K562 (cell line): ENCODE data around the gene ARF4. TPM values are rescaled to one million over a fixed set of nuclear protein-coding genes. Genes with fewer than 3 reads are reported as not detected.

Source experiments
- ARID1B ChIP-seq: fragments of 450-650 bp; IDR thresholded peaks from 2 replicates; pipeline ENCODE4 v1.6.1; 2016; ENCODE audit warnings: antibody characterized with exemption, mild to moderate bottlenecking, inconsistent platforms
- BRF2 ChIP-seq: IDR thresholded peaks from 3 replicates; pipeline ENCODE4 v1.6.1; 2011; ENCODE audit warnings: borderline replicate concordance, mild to moderate bottlenecking; ENCODE audit not compliant: insufficient read length, insufficient read depth
- ETV1 ChIP-seq: fragments of 450-650 bp; conservative IDR thresholded peaks from 2 replicates; pipeline ENCODE4 v1.6.1; 2016; ENCODE audit warnings: missing genetic modification characterization, control low read depth, low read depth, missing compliant biosample characterization
- GTF2B ChIP-seq: IDR thresholded peaks from 2 replicates; pipeline ENCODE4 v1.6.1; 2011; ENCODE audit not compliant: insufficient read length; ENCODE audit errors: extremely low read depth
- KDM5B ChIP-seq: fragments of 200-600 bp; sonication (generic); IDR thresholded peaks from 2 replicates; pipeline ENCODE4 v1.6.1; 2012; ENCODE audit warnings: low read depth, mild to moderate bottlenecking, moderate library complexity, low read length, control low read depth, inconsistent platforms; ENCODE audit not compliant: insufficient replicate concordance
- MCM5 ChIP-seq: fragments of 450-650 bp; IDR thresholded peaks from 2 replicates; pipeline ENCODE4 v1.6.1; 2016; ENCODE audit warnings: low read depth
- MCM7 ChIP-seq, 2 experiments: fragments of 450-650 bp; IDR thresholded peaks; 2 replicates each; pipeline ENCODE4 v1.6.1; 2016 to 2018
- MEF2A ChIP-seq: IDR thresholded peaks from 2 replicates; pipeline ENCODE4 v1.6.1; 2011; ENCODE audit warnings: low read depth, mild to moderate bottlenecking, low read length, moderate library complexity; ENCODE audit not compliant: control insufficient read depth
- MTA2 ChIP-seq: fragments of 450-650 bp; IDR thresholded peaks from 2 replicates; pipeline ENCODE4 v1.6.1; 2016; ENCODE audit warnings: low read depth
- NFRKB ChIP-seq: fragments of 450-650 bp; IDR thresholded peaks from 2 replicates; pipeline ENCODE4 v1.6.1; 2016; ENCODE audit warnings: low read depth
- RHOXF2B ChIP-seq: fragments of 250-450 bp; sonication (Bioruptor Pico); conservative IDR thresholded peaks from 2 replicates; pipeline ENCODE4 v1.5.1; 2021
- SMARCE1 ChIP-seq: fragments of 450-650 bp; IDR thresholded peaks from 2 replicates; pipeline ENCODE4 v1.7.1; 2016; ENCODE audit warnings: mild to moderate bottlenecking
- SNIP1 ChIP-seq: fragments of 450-650 bp; IDR thresholded peaks from 2 replicates; pipeline ENCODE4 v1.7.1; 2017; ENCODE audit warnings: low read depth, mild to moderate bottlenecking
- STAT5B ChIP-seq: fragments of 250-450 bp; sonication (Bioruptor Pico); IDR thresholded peaks from 2 replicates; pipeline ENCODE4 v1.8.0; 2021; ENCODE audit warnings: mild to moderate bottlenecking, inconsistent platforms
- TAF9B ChIP-seq: fragments of 450-650 bp; IDR thresholded peaks from 2 replicates; pipeline ENCODE4 v1.6.1; 2018; ENCODE audit warnings: mild to moderate bottlenecking; ENCODE audit not compliant: partially characterized antibody
- TFAP4 ChIP-seq: sonication (generic); formaldehyde crosslinking; IDR thresholded peaks from 2 replicates; pipeline ENCODE4 v1.8.0; 2022; ENCODE audit warnings: missing genetic modification reagents, mild to moderate bottlenecking, moderate library complexity, borderline replicate concordance
- ZNF324 ChIP-seq: fragments of 250-450 bp; sonication (Bioruptor Pico); IDR thresholded peaks from 2 replicates; pipeline ENCODE4 v1.4.0; 2020; ENCODE audit warnings: mild to moderate bottlenecking
- ZNF518B ChIP-seq: fragments of 250-450 bp; sonication (Bioruptor Pico); IDR thresholded peaks from 2 replicates; pipeline ENCODE4 v1.5.0; 2021; ENCODE audit warnings: mild to moderate bottlenecking, moderate library complexity
- ZNF740 ChIP-seq, 3 experiments: fragments of 200-800 bp in 1 of 3; sonication (Bioruptor generic) in 1 of 3; sonication (generic) in 1 of 3; formaldehyde crosslinking in 1 of 3; IDR thresholded peaks; 2 replicates each; pipeline versions ENCODE4 v1.6.1 to v1.8.0; 2016 to 2022; ENCODE audit warnings: mild to moderate bottlenecking in 2 of 3, missing compliant biosample characterization in 2 of 3, missing genetic modification characterization in 2 of 3, missing genetic modification reagents in 1 of 3
- ZNF785 ChIP-seq: fragments of 250-450 bp; sonication (Bioruptor Pico); IDR thresholded peaks from 2 replicates; pipeline ENCODE4 v1.4.0; 2020; ENCODE audit warnings: mild to moderate bottlenecking
- polyA plus RNA-seq, 8 experiments: library from polyadenylated mRNA; depleted of rRNA in 4 of 8; stranded (reverse) in 5 of 8; unstranded in 3 of 8; fragments of >200 nt; fragmentation: Nextera tagmentation in 2 of 8; fragmentation: Illumina TruSeq in 1 of 8; extraction: Ambion mirVana in 2 of 8; extraction: Trizol in 1 of 8; gene quantifications; 2 replicates each; pipeline versions ENCODE4 v1.2.1 to v1.2.3, GENCODE V29; 2011 to 2014; ENCODE audit warnings: inconsistent platforms in 1 of 8, missing spikeins in 1 of 8
- total RNA-seq, 7 experiments: library from RNA; depleted of rRNA in 6 of 7; stranded (reverse); fragments of >200 nt in 6 of 7; fragmentation: Illumina TruSeq in 2 of 7; extraction: Trizol in 2 of 7; gene quantifications; 2 replicates each; pipeline versions ENCODE4 v1.2.1 to v1.2.3, GENCODE V29; 2011 to 2021; ENCODE audit warnings: low replicate concordance in 1 of 7

The ARF4 gene
- total and polyA plus RNA-seq, 9 of the 15 experiments (the other 6 are each of a cell fraction or from before 2014, with no cell fraction given) = 41.1 to 273 (median 83.8) TPM

GRCh38 chr3:57555738-57556458, 41.2 kb downstream of the ARF4 start, which contains the start of gene PDE12 (continued):
- TF ChIP-seq SNIP1 (no peak), MEF2A (no peak), BRF2 (no peak), ZNF518B (CRISPR knock-in tag) (no peak), ZNF785 (CRISPR knock-in tag) (no peak), MTA2 (no peak), ARID1B (peak; percentile 34; the same call in 1 of the 2 replicates), NFRKB (peak; percentile 76; the same call in 1 of the 2 replicates), MCM5 (no peak), SMARCE1 (no peak), ZNF740 (CRISPR knock-in tag; IDR thresholded peaks at IDR 0.05) (no peak), ZNF740 (tag; IDR thresholded peaks at IDR 0.05) (peak in 1 of 2 experiments; percentile 50; a peak in 1 of 4 replicates), MCM7 (IDR thresholded peaks at IDR 0.05) (no peak), GTF2B (no peak), TFAP4 (CRISPR knock-in tag) (peak; percentile 77; the same call in 1 of the 2 replicates), TAF9B (peak; percentile 73), ETV1 (tag) (peak; percentile 99), RHOXF2B (CRISPR knock-in tag) (no peak), ZNF324 (CRISPR knock-in tag) (no peak), KDM5B (peak; percentile 86), STAT5B (no peak)
